Amniotic epithelial cell (primary cell): Measurements from ENCODE around the gene DGCR2.
"Not testable (repeated sequence)": the region's sequence is repeated elsewhere in the genome, so short reads cannot be mapped to it uniquely, and the experiment has no call there.

Source experiments
- DNase-seq: peaks from one replicate; pipeline ENCODE4 v3.0.0-alpha.2; 2010; ENCODE audit warnings: low read depth

DGCR2 gene

GRCh38 chr22:19081351-19081750, 40.9 kb downstream of the DGCR2 start:
- peak; percentile 8 for DNase-seq

- no peak for DNase-seq
These were observed 41.4 kb downstream of the DGCR2 start for GRCh38 chr22:19080853-19081252.

- DNase-seq: no peak
These were observed 42.5 kb downstream of the DGCR2 start for GRCh38 chr22:19079691-19080090.

- no peak for DNase-seq
These were observed 46.8 kb downstream of the DGCR2 start for GRCh38 chr22:19075404-19075803.

- DNase-seq: not testable (repeated sequence)
These were observed 49.4 kb downstream of the DGCR2 start for GRCh38 chr22:19072853-19073252.

GRCh38 chr22:19070397-19071169, 51.6 kb downstream of the DGCR2 start:
- no peak for DNase-seq

GRCh38 chr22:19069451-19069850, 52.8 kb downstream of the DGCR2 start:
- DNase-seq: no peak

GRCh38 chr22:19068784-19069271, 53.4 kb downstream of the DGCR2 start:
- DNase-seq: no peak

GRCh38 chr22:19067696-19068348, 54.4 kb downstream of the DGCR2 start:
- no peak for DNase-seq

GRCh38 chr22:19066531-19067271, 55.5 kb downstream of the DGCR2 start:
- DNase-seq: peak; percentile 71

GRCh38 chr22:19065929-19066328, 56.3 kb downstream of the DGCR2 start:
- DNase-seq: no peak

GRCh38 chr22:19065298-19065859, 56.8 kb downstream of the DGCR2 start:
- no peak for DNase-seq

GRCh38 chr22:19064354-19065054, 57.7 kb downstream of the DGCR2 start:
- DNase-seq: no peak

- no peak for DNase-seq
These were observed 58.4 kb downstream of the DGCR2 start for GRCh38 chr22:19063581-19064353.

GRCh38 chr22:19062943-19063308, 59.3 kb downstream of the DGCR2 start:
- no peak for DNase-seq

- no peak for DNase-seq
These were observed 59.9 kb downstream of the DGCR2 start for GRCh38 chr22:19062139-19062942.

GRCh38 chr22:19061471-19062138, 60.6 kb downstream of the DGCR2 start:
- no peak for DNase-seq

GRCh38 chr22:19060356-19061009, 61.7 kb downstream of the DGCR2 start:
- DNase-seq: peak; percentile 75
